GM12892 (cell line): ENCODE data around the gene ERC1.
"Not testable (repeated sequence)": the region's sequence is repeated elsewhere in the genome, so short reads cannot be mapped to it uniquely, and the experiment has no call there.

Experiments
- POLR2A ChIP-seq: IDR thresholded peaks from 2 replicates; pipeline ENCODE4 v1.6.1; 2011; ENCODE audit warnings: low read depth, low read length, control low read depth
- POLR2AphosphoS5 ChIP-seq: IDR thresholded peaks from 2 replicates; pipeline ENCODE4 v1.6.1; 2011; ENCODE audit warnings: low read depth, low read length, control low read depth
- TAF1 ChIP-seq: IDR thresholded peaks from 2 replicates; pipeline ENCODE4 v1.6.1; 2011; ENCODE audit warnings: low read depth, mild to moderate bottlenecking, control low read depth, low read length, borderline replicate concordance

DNA sequence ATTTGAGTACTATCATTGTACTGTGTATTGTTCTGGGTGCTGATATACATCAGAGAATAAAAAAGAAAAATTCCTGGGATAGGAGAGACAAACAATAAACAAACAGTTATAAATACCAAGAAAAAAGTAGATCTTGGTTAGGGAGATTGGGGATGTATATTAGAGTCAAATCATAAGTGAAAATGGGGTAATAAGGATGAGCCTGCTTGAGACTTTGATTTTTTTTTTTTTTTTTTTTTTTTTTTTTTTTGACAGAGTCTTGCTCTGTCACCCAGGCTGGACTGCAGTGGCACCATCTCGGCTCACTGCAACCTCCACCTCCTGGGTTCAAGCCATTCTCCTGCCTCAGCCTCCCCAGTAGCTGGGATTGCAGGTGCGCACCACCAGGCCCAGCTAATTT is 108.6 kb downstream of the ERC1 start:
- not testable (repeated sequence) for TF ChIP-seq POLR2AphosphoS5, POLR2A, TAF1
